HCT116 (cell line): ENCODE data around the gene CECR2. TPM values are rescaled to one million over a fixed set of nuclear protein-coding genes. Genes with fewer than 3 reads are reported as not detected.

Source experiments
- ATAC-seq: fragments of 200-7000 bp; cut with Tn5 transposase; 2 replicates; pipeline ENCODE4 v1.9.1; 2020; ENCODE audit warnings: mild to moderate bottlenecking, moderate library complexity
- BruUV-seq: library from RNA; stranded (reverse); fragments of 400-500 nt; replicated peaks from 2 replicates; lab custom pipeline; 2021; lab: Mats Ljungman, UMichigan
- CTCF ChIA-PET: fragments of 300-600 bp; sonication (Branson Sonifier 250); formaldehyde crosslinking; loops from one replicate; lab custom pipeline; 2021; ENCODE audit warnings: antibody characterized with exemption; lab: Charles Lee
- POLR2A ChIA-PET: fragments of 300-600, 350-600 bp; sonication (Branson Sonifier 250); formaldehyde crosslinking; loops from one replicate; lab custom pipeline; 2021; ENCODE audit warnings: antibody characterized with exemption; lab: Charles Lee
- RAD21 ChIA-PET, 2 experiments: fragments of 300-600 bp; sonication (Branson Sonifier 250); formaldehyde crosslinking; loops; one replicate each; lab custom pipeline; 2023; ENCODE audit warnings: low total read pairs in 2 of 2; ENCODE audit not compliant: uncharacterized antibody in 2 of 2, unreplicated experiment in 2 of 2, low non-redundant PET in 1 of 2; lab: Charles Lee
- DNase-seq: peaks from one replicate; pipeline ENCODE4 v3.0.0-alpha.2; 2010; ENCODE audit warnings: low read depth, low spot score
- H2AFZ ChIP-seq: fragments of 200-600 bp; shearing (Covaris generic), sonication (generic); 2 replicates; pipeline ENCODE4 v1.6.1; 2017; ENCODE audit warnings: low read depth, mixed run types, mixed read lengths, antibody characterized with exemption, low read length; ENCODE audit not compliant: poor library complexity, severe bottlenecking
- H3K27ac ChIP-seq: 2 replicates; pipeline ENCODE4 v1.5.1; 2012; ENCODE audit warnings: low read depth, low read length
- H3K27me3 ChIP-seq: fragments of 200-600 bp; sonication (generic); 2 replicates; pipeline ENCODE4 v1.6.1; 2016; ENCODE audit warnings: mixed run types, low read length, mixed read lengths; ENCODE audit not compliant: insufficient read depth
- H3K36me3 ChIP-seq, 2 experiments: fragments of 200-500 bp in 1 of 2; fragments of 200-600 bp in 1 of 2; sonication (Bioruptor generic) in 1 of 2; sonication (generic) in 1 of 2; 2 replicates each; pipeline versions ENCODE4 v1.5.1 to v1.6.1; 2014 to 2016; ENCODE audit warnings: low read length in 2 of 2, inconsistent platforms in 1 of 2, mixed read lengths in 1 of 2, mixed run types in 1 of 2; ENCODE audit not compliant: insufficient read depth in 2 of 2, control insufficient read depth in 1 of 2
- H3K4me1 ChIP-seq, 2 experiments: fragments of 200-600 bp in 1 of 2; sonication (generic) in 1 of 2; 2 replicates each; pipeline versions ENCODE4 v1.5.1 to v1.6.1; 2012 to 2017; ENCODE audit warnings: low read length in 2 of 2, inconsistent platforms in 1 of 2, mild to moderate bottlenecking in 1 of 2, mixed read lengths in 1 of 2, mixed run types in 1 of 2, moderate library complexity in 1 of 2; ENCODE audit not compliant: insufficient read depth in 2 of 2, control insufficient read depth in 1 of 2
- H3K4me2 ChIP-seq: fragments of 200-600 bp; sonication (generic); 2 replicates; pipeline ENCODE4 v1.6.1; 2017; ENCODE audit warnings: mixed run types, low read length, mixed read lengths
- H3K4me3 ChIP-seq, 2 experiments: fragments of 200-600 bp in 1 of 2; sonication (generic) in 1 of 2; replicated peaks in 1 of 2; 2 replicates each; pipeline ENCODE4 v1.5.1; 2011 to 2016; ENCODE audit warnings: low read length in 2 of 2, control low read depth in 1 of 2, low read depth in 1 of 2, mild to moderate bottlenecking in 1 of 2, mixed read lengths in 1 of 2, mixed run types in 1 of 2
- H3K79me2 ChIP-seq: fragments of 200-600 bp; sonication (generic); 2 replicates; pipeline ENCODE4 v1.6.1; 2017; ENCODE audit warnings: mild to moderate bottlenecking, mixed run types, low read length, moderate library complexity, mixed read lengths; ENCODE audit not compliant: insufficient read depth
- H3K9ac ChIP-seq: fragments of 200-600 bp; sonication (generic); 2 replicates; pipeline ENCODE4 v1.6.1; 2016; ENCODE audit warnings: low read length, mixed read lengths
- H3K9me2 ChIP-seq: fragments of 200-600 bp; sonication (generic), shearing (Covaris generic); 2 replicates; pipeline ENCODE4 v1.6.1; 2017; ENCODE audit warnings: mixed run types, mild to moderate bottlenecking, moderate library complexity; ENCODE audit not compliant: insufficient read depth
- H3K9me3 ChIP-seq, 2 experiments: fragments of 200-500 bp in 1 of 2; fragments of 200-600 bp in 1 of 2; sonication (Bioruptor generic) in 1 of 2; sonication (generic) in 1 of 2; 2 replicates each; pipeline ENCODE4 v1.6.1; 2014 to 2017; ENCODE audit warnings: low read length in 2 of 2, mixed read lengths in 2 of 2, inconsistent platforms in 1 of 2, low read depth in 1 of 2, mild to moderate bottlenecking in 1 of 2, mixed run types in 1 of 2, moderate library complexity in 1 of 2; ENCODE audit not compliant: control insufficient read depth in 1 of 2, insufficient read depth in 1 of 2
- H4K20me1 ChIP-seq: fragments of 200-600 bp; sonication (generic), shearing (Covaris generic); 2 replicates; pipeline ENCODE4 v1.6.1; 2017; ENCODE audit warnings: mixed run types, mild to moderate bottlenecking, moderate library complexity; ENCODE audit not compliant: insufficient read depth
- CEBPB ChIP-seq: IDR thresholded peaks from 2 replicates; pipeline ENCODE4 v1.6.1; 2012; ENCODE audit warnings: low read depth
- EGR1 ChIP-seq: IDR thresholded peaks from 2 replicates; pipeline ENCODE4 v1.6.1; 2012; ENCODE audit warnings: low read depth
- ELF1 ChIP-seq: IDR thresholded peaks from 2 replicates; pipeline ENCODE4 v1.6.1; 2012; ENCODE audit warnings: low read depth, borderline replicate concordance
- EZH2 ChIP-seq: fragments of 200-600 bp; sonication (generic); IDR thresholded peaks from 2 replicates; pipeline ENCODE4 v1.6.1; 2017; ENCODE audit warnings: antibody characterized with exemption, mixed run types
- FOSL1 ChIP-seq: IDR thresholded peaks from 2 replicates; pipeline ENCODE4 v1.6.1; 2012; ENCODE audit warnings: low read depth
- JUND ChIP-seq: IDR thresholded peaks from 2 replicates; pipeline ENCODE4 v1.6.1; 2012
- RAD21 ChIP-seq: IDR thresholded peaks from 2 replicates; pipeline ENCODE4 v1.6.1; 2012; ENCODE audit warnings: low read depth, mild to moderate bottlenecking
- REST ChIP-seq: IDR thresholded peaks from 2 replicates; pipeline ENCODE4 v1.6.1; 2012; ENCODE audit warnings: low read depth
- SIN3A ChIP-seq: IDR thresholded peaks from 2 replicates; pipeline ENCODE4 v1.6.1; 2012; ENCODE audit warnings: low read depth
- SP1 ChIP-seq: IDR thresholded peaks from 2 replicates; pipeline ENCODE4 v1.6.1; 2012; ENCODE audit warnings: low read depth
- TCF7L2 ChIP-seq: IDR thresholded peaks from 2 replicates; pipeline ENCODE4 v1.7.0; 2011; ENCODE audit warnings: borderline replicate concordance, inconsistent platforms; ENCODE audit not compliant: insufficient read depth, insufficient read length; ENCODE audit errors: extremely low read depth
- YY1 ChIP-seq: IDR thresholded peaks from 2 replicates; pipeline ENCODE4 v1.6.1; 2011; ENCODE audit warnings: low read length, low read depth, moderate library complexity, mild to moderate bottlenecking; ENCODE audit not compliant: insufficient replicate concordance; ENCODE audit errors: extremely low read depth
- ZFX ChIP-seq: fragments of 450-650 bp; IDR thresholded peaks from 2 replicates; pipeline ENCODE4 v1.6.1; 2017
- ZNF274 ChIP-seq: fragments of 200-500 bp; sonication (Bioruptor generic); IDR thresholded peaks from 2 replicates; pipeline ENCODE4 v1.6.1; 2014; ENCODE audit warnings: mild to moderate bottlenecking, low read depth, low read length, inconsistent platforms
- intact Hi-C: fragments of 100-400 bp; cut with micrococcal nuclease; formaldehyde crosslinking; loops from 2 replicates; pipeline ENCODE4 v1.10.0; 2022
- total RNA-seq: library from RNA; stranded (reverse); gene quantifications from one replicate; pipeline ENCODE4 v1.2.1, GENCODE V29; 2021; ENCODE audit not compliant: unreplicated experiment
- TF ChIP-seq, protein P1 (sequence below): IDR thresholded peaks from 2 replicates; pipeline ENCODE4 v1.6.1; 2012
- TF ChIP-seq, protein P2 (sequence below): IDR thresholded peaks from 2 replicates; pipeline ENCODE4 v1.6.1; 2012

The CECR2 gene
- total RNA-seq, 1 experiment from 2014 or later: 6.0 TPM

DNA sequence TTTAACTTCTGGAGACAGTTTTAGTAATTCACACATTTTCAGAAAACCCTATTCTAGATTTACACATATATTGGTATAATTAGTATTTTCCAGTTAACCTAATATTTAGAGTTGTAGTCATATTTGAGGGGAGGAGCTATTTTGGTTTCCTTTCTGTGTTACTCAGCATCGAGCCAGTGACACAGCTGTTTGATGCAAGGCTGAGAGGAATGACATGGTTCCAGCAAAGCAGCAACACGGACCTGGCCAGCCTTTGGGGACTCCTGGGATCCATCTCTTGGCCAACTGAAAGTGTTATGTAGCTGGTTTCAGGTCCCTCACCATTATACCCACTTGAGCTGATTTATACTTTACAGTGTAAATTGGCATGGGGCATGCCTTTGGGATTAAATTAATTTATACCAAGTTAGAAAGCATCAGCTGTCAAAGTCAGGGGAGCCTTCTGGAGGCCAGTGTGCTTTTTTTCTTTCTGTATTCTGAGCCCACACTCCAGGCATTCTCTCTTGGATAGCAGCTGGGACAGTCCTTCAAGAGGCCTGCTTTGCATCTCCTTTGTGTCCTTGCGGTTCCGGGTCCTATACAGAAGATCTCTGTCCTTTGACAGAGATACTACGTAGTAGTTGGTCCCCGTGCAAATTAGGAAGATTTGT, 102.8 kb downstream of the CECR2 start:
- no peak overlapping the region for H3K27ac ChIP-seq
- intact Hi-C loops: no loop called here
- no TSS peak for BruUV-seq
- H3K4me2 ChIP-seq: no peak overlapping the region
- CTCF ChIA-PET: no interaction called here
- RAD21 ChIA-PET: no interaction called here
- H3K9ac ChIP-seq: no peak overlapping the region
- no peaks in the 10 kb centered on the region for H3K79me2 ChIP-seq
- no peaks in the 10 kb centered on the region for H3K27me3 ChIP-seq
- no peak overlapping the region for H2AFZ ChIP-seq
- no peaks in the 10 kb centered on the region for H3K36me3 ChIP-seq
- H3K4me1 ChIP-seq: no peaks in the 10 kb centered on the region
- no peak overlapping the region for H3K4me3 ChIP-seq
- no peaks in the 10 kb centered on the region for H3K9me3 ChIP-seq
- H3K9me2 ChIP-seq: no peaks in the 10 kb centered on the region
- POLR2A ChIA-PET: no interaction called here
- H4K20me1 ChIP-seq: no peaks in the 10 kb centered on the region
- TF ChIP-seq FOSL1 (no peak), TCF7L2 (no peak), SP1 (no peak), ELF1 (no peak)
- no peak for ATAC-seq
- DNase-seq: no peak

GRCh38 chr22:17472932-17473331, 103.7 kb downstream of the CECR2 start:
- Histone ChIP-seq H4K20me1 (no peaks in the 10 kb centered on the region), H3K27me3 (no peaks in the 10 kb centered on the region), H3K4me1 (no peaks in the 10 kb centered on the region), H3K4me2 (no peak overlapping the region), H3K79me2 (no peaks in the 10 kb centered on the region), H3K9ac (no peak overlapping the region), H3K9me3 (no peaks in the 10 kb centered on the region), H3K9me2 (no peaks in the 10 kb centered on the region), H3K4me3 (no peak overlapping the region), H3K27ac (no peak overlapping the region), H2AFZ (no peak overlapping the region), H3K36me3 (no peaks in the 10 kb centered on the region)
- CTCF ChIA-PET: interaction anchor here (0.7 kb wide), 1 partner anchor 10 kb away, joined by 3 read pairs; no protein-coding TSS in a partner anchor
- no peak for ATAC-seq
- POLR2A ChIA-PET: interaction anchor here (0.5 kb wide), 1 partner anchor 326 kb away, joined by 3 read pairs; no protein-coding TSS in a partner anchor
- RAD21 ChIA-PET: no interaction called here
- no peak for DNase-seq
- no TSS peak for BruUV-seq
- intact Hi-C loops: no loop called here
- TF ChIP-seq TCF7L2: no peak
- no peak for TF ChIP-seq SIN3A
- TF ChIP-seq, protein P1, sequence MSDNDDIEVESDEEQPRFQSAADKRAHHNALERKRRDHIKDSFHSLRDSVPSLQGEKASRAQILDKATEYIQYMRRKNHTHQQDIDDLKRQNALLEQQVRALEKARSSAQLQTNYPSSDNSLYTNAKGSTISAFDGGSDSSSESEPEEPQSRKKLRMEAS: no peak
- no peak for TF ChIP-seq ZFX
- TF ChIP-seq SP1: no peak
- TF ChIP-seq RAD21: no peak
- no peak for TF ChIP-seq CEBPB
- TF ChIP-seq, protein P2, sequence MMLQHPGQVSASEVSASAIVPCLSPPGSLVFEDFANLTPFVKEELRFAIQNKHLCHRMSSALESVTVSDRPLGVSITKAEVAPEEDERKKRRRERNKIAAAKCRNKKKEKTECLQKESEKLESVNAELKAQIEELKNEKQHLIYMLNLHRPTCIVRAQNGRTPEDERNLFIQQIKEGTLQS: no peak
- no peak for TF ChIP-seq EZH2
- TF ChIP-seq EGR1: no peak
- TF ChIP-seq JUND: no peak
- TF ChIP-seq FOSL1: no peak
- TF ChIP-seq ZNF274: no peak
- no peak for TF ChIP-seq REST
- TF ChIP-seq YY1: no peak
